IMR-90 (cell line): Measurements from ENCODE around the gene ALK. TPM values are rescaled to one million over a fixed set of nuclear protein-coding genes. Genes with fewer than 3 reads are reported as not detected.

Experiments used
- ATAC-seq: fragments of 200-7000 bp; cut with Tn5 transposase; 2 replicates; pipeline ENCODE4 v1.9.1; 2020; ENCODE audit warnings: low read depth, mild to moderate bottlenecking, moderate library complexity
- BruUV-seq: library from RNA; stranded (reverse); fragments of 400-500 nt; replicated peaks from 2 replicates; lab custom pipeline; 2021; lab: Mats Ljungman, UMichigan
- CTCF ChIA-PET: fragments of 300-600 bp; formaldehyde crosslinking; extraction: SDS; loops from one replicate; lab custom pipeline; 2021; ENCODE audit warnings: antibody characterized with exemption; lab: Yijun Ruan, JAX
- POLR2A ChIA-PET: fragments of 300-600 bp; sonication (Branson Sonifier 250); formaldehyde crosslinking; loops from one replicate; lab custom pipeline; 2022; ENCODE audit warnings: antibody characterized with exemption; ENCODE audit not compliant: unreplicated experiment; lab: Charles Lee
- DNase-seq: peaks from one replicate; pipeline ENCODE4 v3.0.0; 2013
- H2AFZ ChIP-seq: replicated peaks from 2 replicates; pipeline ENCODE3; 2013; ENCODE audit warnings: low read length, mild to moderate bottlenecking; ENCODE audit not compliant: poor library complexity
- H2AK5ac ChIP-seq: 2 replicates; pipeline ENCODE4 v1.6.1; 2013; ENCODE audit warnings: low read depth, low read length, inconsistent platforms
- H2AK9ac ChIP-seq: replicated peaks from 2 replicates; pipeline ENCODE3; 2013; ENCODE audit warnings: mild to moderate bottlenecking, low read depth, low read length, moderate library complexity; ENCODE audit not compliant: poor library complexity
- H2BK120ac ChIP-seq: 2 replicates; pipeline ENCODE4 v1.6.1; 2013; ENCODE audit warnings: low read depth, low read length, inconsistent platforms
- H2BK15ac ChIP-seq: 3 replicates; pipeline ENCODE4 v1.6.1; 2013; ENCODE audit warnings: low read depth, low read length, inconsistent platforms
- H2BK20ac ChIP-seq: 2 replicates; pipeline ENCODE4 v1.6.1; 2013; ENCODE audit warnings: low read depth, mild to moderate bottlenecking, inconsistent platforms, low read length, moderate library complexity
- H2BK5ac ChIP-seq: 2 replicates; pipeline ENCODE4 v1.6.1; 2013; ENCODE audit warnings: mild to moderate bottlenecking, low read depth, low read length, inconsistent platforms; ENCODE audit not compliant: poor library complexity, severe bottlenecking
- H3K14ac ChIP-seq: replicated peaks from 2 replicates; pipeline ENCODE4 v1.6.1; 2013; ENCODE audit warnings: low read depth, low read length, inconsistent platforms
- H3K18ac ChIP-seq: 2 replicates; pipeline ENCODE4 v1.6.1; 2013; ENCODE audit warnings: low read depth, low read length, control low read depth
- H3K23ac ChIP-seq: 2 replicates; pipeline ENCODE4 v1.6.1; 2013; ENCODE audit warnings: low read depth, low read length, inconsistent platforms
- H3K27ac ChIP-seq: 2 replicates; pipeline ENCODE4 v1.5.1; 2013; ENCODE audit warnings: mild to moderate bottlenecking, control low read depth, low read length; ENCODE audit not compliant: insufficient read depth
- H3K27me3 ChIP-seq: 2 replicates; pipeline ENCODE4 v1.6.1; 2013; ENCODE audit warnings: low read length; ENCODE audit not compliant: control insufficient read depth, insufficient read depth
- H3K36me3 ChIP-seq: 2 replicates; pipeline ENCODE4 v1.6.1; 2013; ENCODE audit warnings: low read length, mixed read lengths; ENCODE audit not compliant: control insufficient read depth, insufficient read depth
- H3K4ac ChIP-seq: 2 replicates; pipeline ENCODE4 v1.6.1; 2013; ENCODE audit warnings: low read depth, low read length, inconsistent platforms
- H3K4me1 ChIP-seq: 2 replicates; pipeline ENCODE4 v1.6.1; 2013; ENCODE audit warnings: low read length, mixed read lengths; ENCODE audit not compliant: control insufficient read depth, insufficient read depth
- H3K4me2 ChIP-seq: 2 replicates; pipeline ENCODE4 v1.6.1; 2013; ENCODE audit warnings: low read depth, mild to moderate bottlenecking, control low read depth, low read length, moderate library complexity
- H3K4me3 ChIP-seq: 2 replicates; pipeline ENCODE4 v1.5.1; 2013; ENCODE audit warnings: low read depth, mild to moderate bottlenecking, control low read depth, low read length, moderate library complexity; ENCODE audit not compliant: insufficient read depth
- H3K56ac ChIP-seq: 2 replicates; pipeline ENCODE4 v1.6.1; 2013; ENCODE audit warnings: low read length, inconsistent platforms; ENCODE audit not compliant: insufficient read depth; ENCODE audit errors: extremely low read depth
- H3K79me1 ChIP-seq, 2 experiments: 2 replicates each; pipeline ENCODE4 v1.6.1; 2013; ENCODE audit warnings: low read length in 2 of 2, inconsistent platforms in 1 of 2, low read depth in 1 of 2
- H3K9ac ChIP-seq: 2 replicates; pipeline ENCODE4 v1.6.1; 2013; ENCODE audit warnings: low read depth, low read length, control low read depth
- H3K9me1 ChIP-seq: 2 replicates; pipeline ENCODE4 v1.6.1; 2013; ENCODE audit warnings: low read length, inconsistent platforms; ENCODE audit not compliant: insufficient read depth
- H3K9me3 ChIP-seq: 2 replicates; pipeline ENCODE4 v1.6.1; 2013; ENCODE audit warnings: low read length; ENCODE audit not compliant: control insufficient read depth, insufficient read depth
- H4K20me1 ChIP-seq: 2 replicates; pipeline ENCODE4 v1.6.1; 2013; ENCODE audit warnings: low read length, inconsistent platforms; ENCODE audit not compliant: insufficient read depth
- H4K5ac ChIP-seq: 2 replicates; pipeline ENCODE4 v1.6.1; 2013; ENCODE audit warnings: mild to moderate bottlenecking, low read depth, low read length, control low read depth
- H4K8ac ChIP-seq, 2 experiments: 2 replicates each; pipeline ENCODE4 v1.6.1; 2013; ENCODE audit warnings: low read depth in 2 of 2, low read length in 2 of 2, control low read depth in 1 of 2, inconsistent platforms in 1 of 2
- H4K91ac ChIP-seq: 2 replicates; pipeline ENCODE4 v1.6.1; 2013; ENCODE audit warnings: low read depth, low read length, inconsistent platforms; ENCODE audit not compliant: insufficient read depth
- BHLHE40 ChIP-seq: fragments of 150-350 bp; IDR thresholded peaks from 2 replicates; pipeline ENCODE4 v1.6.1; 2016; ENCODE audit warnings: mild to moderate bottlenecking, low read depth, low read length
- CEBPB ChIP-seq: IDR thresholded peaks from 2 replicates; pipeline ENCODE4 v1.6.1; 2012; ENCODE audit warnings: low read depth, low read length, improper control_type of control experiment
- ELK1 ChIP-seq: fragments of 150-350 bp; IDR thresholded peaks from 2 replicates; pipeline ENCODE4 v1.6.1; 2016; ENCODE audit warnings: low read depth, mild to moderate bottlenecking, low read length, moderate library complexity, borderline replicate concordance
- FOS ChIP-seq: fragments of 150-350 bp; IDR thresholded peaks from 2 replicates; pipeline ENCODE4 v1.6.1; 2016; ENCODE audit warnings: low read depth, low read length
- MAFK ChIP-seq: IDR thresholded peaks from 2 replicates; pipeline ENCODE4 v1.6.1; 2012; ENCODE audit warnings: low read depth, low read length, improper control_type of control experiment
- MAZ ChIP-seq: IDR thresholded peaks from 2 replicates; pipeline ENCODE4 v1.6.1; 2012; ENCODE audit warnings: low read depth, mild to moderate bottlenecking, low read length, improper control_type of control experiment, moderate library complexity, borderline replicate concordance
- MXI1 ChIP-seq: IDR thresholded peaks from 2 replicates; pipeline ENCODE4 v1.6.1; 2012; ENCODE audit warnings: low read depth, mild to moderate bottlenecking, low read length, moderate library complexity, borderline replicate concordance
- NFE2L2 ChIP-seq: fragments of 150-350 bp; IDR thresholded peaks from 2 replicates; pipeline ENCODE4 v1.6.1; 2016; ENCODE audit warnings: low read depth, mild to moderate bottlenecking, low read length
- POLR2A ChIP-seq: IDR thresholded peaks from 2 replicates; pipeline ENCODE4 v1.6.1; 2012; ENCODE audit warnings: mild to moderate bottlenecking, low read depth, low read length
- RAD21 ChIP-seq: IDR thresholded peaks from 2 replicates; pipeline ENCODE4 v1.6.1; 2012; ENCODE audit warnings: low read length, improper control_type of control experiment
- RCOR1 ChIP-seq: IDR thresholded peaks from 2 replicates; pipeline ENCODE4 v1.6.1; 2012; ENCODE audit warnings: mild to moderate bottlenecking, low read length, improper control_type of control experiment; ENCODE audit not compliant: insufficient replicate concordance
- RFX5 ChIP-seq: IDR thresholded peaks from 2 replicates; pipeline ENCODE4 v1.8.0; 2012; ENCODE audit warnings: low read depth, mild to moderate bottlenecking, low read length, moderate library complexity
- SMC3 ChIP-seq: fragments of 150-350 bp; IDR thresholded peaks from 2 replicates; pipeline ENCODE4 v1.6.1; 2016; ENCODE audit warnings: low read depth, mild to moderate bottlenecking, antibody characterized with exemption, low read length, moderate library complexity
- WGBS, 2 experiments: methylation state at CpG; one replicate each; pipeline versions ENCODE4 v1.1.5 to v1.1.7; 2013; ENCODE audit warnings: missing lambda C conversion rate in 2 of 2; ENCODE audit not compliant: insufficient read length in 1 of 2; ENCODE audit errors: extremely low coverage in 2 of 2; 5-methylcytosine and 5-hydroxymethylcytosine counted together
- dilution Hi-C: fragments of 300-500 bp; cut with HindIII; formaldehyde crosslinking; loops from one replicate; pipeline ENCODE4 v1.14.3; 2018; ENCODE audit warnings: low sequenced_read_pairs; ENCODE audit not compliant: unreplicated experiment
- in situ Hi-C: fragments of 300-500 bp; cut with MboI; formaldehyde crosslinking; loops from 3 replicates; pipeline ENCODE4 v1.14.3; 2019; ENCODE audit warnings: low sequenced_read_pairs, inconsistent platforms, mixed read lengths
- intact Hi-C: fragments of 100-400 bp; cut with micrococcal nuclease; formaldehyde crosslinking; loops from 2 replicates; pipeline ENCODE4 v1.10.0; 2022
- polyA plus RNA-seq, 3 experiments: library from polyadenylated mRNA; depleted of rRNA; stranded (reverse); fragments of >200 nt; gene quantifications; 2 replicates each; pipeline ENCODE4 v1.2.3, GENCODE V29; 2012; ENCODE audit warnings: low replicate concordance in 1 of 3
- total RNA-seq: library from RNA; depleted of rRNA; stranded (reverse); fragments of >200 nt; gene quantifications from 2 replicates; pipeline ENCODE4 v1.2.3, GENCODE V29; 2012

The ALK gene
- total and polyA plus RNA-seq, 2 of the 4 experiments (the other 2 are of a cell fraction), result not detected

DNA sequence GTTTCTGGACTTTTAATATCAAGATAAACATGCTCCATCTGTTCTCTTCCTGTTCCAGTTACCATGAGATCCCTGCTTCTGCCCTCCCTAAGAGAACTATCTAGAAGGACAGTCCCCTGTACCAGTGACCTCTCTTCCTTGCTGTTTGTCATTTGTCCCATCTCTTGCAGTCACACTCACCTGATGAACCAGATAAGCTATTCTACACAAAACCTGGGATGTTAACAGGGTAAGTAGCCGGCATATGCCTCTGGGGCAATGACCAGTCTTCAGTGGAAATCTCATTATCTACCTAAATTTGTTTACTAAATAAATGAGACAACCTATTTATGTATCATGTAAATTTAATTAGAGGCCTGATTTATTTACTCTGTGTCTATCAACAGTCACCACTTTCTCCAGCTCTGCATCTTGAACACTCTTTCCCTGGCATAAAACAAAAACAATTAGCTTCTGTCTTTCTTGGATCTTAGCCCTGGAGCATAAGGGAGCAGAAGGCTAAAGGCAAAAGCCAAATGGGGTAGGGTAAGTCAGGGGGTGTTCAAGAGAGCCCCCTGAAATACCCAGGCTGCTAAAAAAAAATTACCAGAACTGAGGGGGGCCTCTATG lies 337.7 kb downstream of the ALK start:
- Histone ChIP-seq H3K9me3 (no peaks in the 10 kb centered on the region), H3K9ac (no peak overlapping the region), H3K56ac (no peak overlapping the region), H3K4me3 (no peak overlapping the region), H4K8ac (no peak overlapping the region), H2AK9ac (no peak overlapping the region), H3K79me1 (no peaks in the 10 kb centered on the region), H2AK5ac (peak overlapping the region; percentile 5; the same call in 1 of the 2 replicates), H3K4me2 (no peak overlapping the region), H2BK15ac (no peak overlapping the region; the same call in 2 of the 3 replicates), H3K23ac (no peak overlapping the region), H2BK120ac (no peak overlapping the region), H3K18ac (peak overlapping the region; percentile 47; the same call in 1 of the 2 replicates), H3K4me1 (no peaks in the 10 kb centered on the region), H2BK5ac (no peak overlapping the region), H4K91ac (no peak overlapping the region), H3K4ac (no peak overlapping the region), H3K14ac (no peak overlapping the region), H3K27me3 (peaks cover 2% of the 10 kb centered on the region; the same call in 1 of the 2 replicates), H2BK20ac (no peak overlapping the region; the same call in 1 of the 2 replicates), H3K27ac (no peak overlapping the region), H2AFZ (no peak overlapping the region), H4K5ac (no peak overlapping the region), H4K20me1 (no peaks in the 10 kb centered on the region), H3K36me3 (no peaks in the 10 kb centered on the region), H3K9me1 (no peaks in the 10 kb centered on the region)
- no TSS peak for BruUV-seq
- dilution Hi-C loops, result no loop called here
- POLR2A ChIA-PET, result no interaction called here
- in situ Hi-C loops, result no loop called here
- DNase-seq (no peak), ATAC-seq (no peak)
- CTCF ChIA-PET, result interaction anchor here (0.7 kb wide), 1 partner anchor 10 kb away, joined by 4 read pairs; no protein-coding TSS in a partner anchor
- TF ChIP-seq ELK1, result no peak
- TF ChIP-seq RAD21, result no peak
- TF ChIP-seq FOS, result no peak
- TF ChIP-seq BHLHE40, result no peak
- TF ChIP-seq CEBPB, result no peak
- no peak for TF ChIP-seq MXI1
- TF ChIP-seq MAZ, result no peak
- no peak for TF ChIP-seq RFX5
- TF ChIP-seq NFE2L2, result no peak
- no peak for TF ChIP-seq POLR2A
- TF ChIP-seq SMC3, result no peak
- no peak for TF ChIP-seq RCOR1
- TF ChIP-seq MAFK, result no peak
- no CpG with 5 or more reads among the region's 1 CpG for WGBS, 2 experiments
- intact Hi-C loops, result no loop called here
